DOHH2 (cell line): ENCODE results near the gene NEK3.
"Not testable (repeated sequence)": the region's sequence is repeated elsewhere in the genome, so short reads cannot be mapped to it uniquely, and the experiment has no call there.

Experiments
- H3F3A ChIP-seq: fragments of 200-600 bp; sonication (generic), shearing (Covaris generic); 2 replicates; pipeline ENCODE4 v1.6.0; 2016; ENCODE audit warnings: antibody characterized with exemption, mild to moderate bottlenecking; ENCODE audit not compliant: control insufficient read depth, insufficient read depth
- H3K27ac ChIP-seq: fragments of 200-600 bp; sonication (generic); 2 replicates; pipeline ENCODE4 v1.5.1; 2014; ENCODE audit warnings: low read depth, mild to moderate bottlenecking, low read length, moderate library complexity
- H3K27me3 ChIP-seq: fragments of 200-600 bp; sonication (generic); 2 replicates; pipeline ENCODE4 v1.6.1; 2014; ENCODE audit warnings: mild to moderate bottlenecking, low read length, mixed read lengths; ENCODE audit not compliant: control insufficient read depth
- H3K36me3 ChIP-seq: fragments of 200-600 bp; sonication (generic); 2 replicates; pipeline ENCODE4 v1.6.1; 2014; ENCODE audit warnings: mild to moderate bottlenecking, low read length, moderate library complexity, mixed read lengths; ENCODE audit not compliant: control insufficient read depth
- H3K4me1 ChIP-seq: fragments of 200-600 bp; sonication (generic); 2 replicates; pipeline ENCODE4 v1.6.1; 2014; ENCODE audit warnings: mild to moderate bottlenecking, low read length, mixed read lengths; ENCODE audit not compliant: control insufficient read depth
- H3K4me2 ChIP-seq: fragments of 200-600 bp; sonication (generic); 2 replicates; pipeline ENCODE4 v1.6.0; 2014; ENCODE audit warnings: mild to moderate bottlenecking, low read length, moderate library complexity
- H3K4me3 ChIP-seq: fragments of 200-600 bp; sonication (generic); 2 replicates; pipeline ENCODE4 v1.5.1; 2014; ENCODE audit warnings: mild to moderate bottlenecking, low read length, mixed read lengths
- H3K79me2 ChIP-seq: fragments of 200-600 bp; sonication (generic); 2 replicates; pipeline ENCODE4 v1.6.1; 2014; ENCODE audit warnings: mild to moderate bottlenecking, low read length, mixed read lengths; ENCODE audit not compliant: control insufficient read depth
- H3K9me2 ChIP-seq: fragments of 200-600 bp; sonication (generic); replicated peaks from 2 replicates; pipeline ENCODE4 v1.6.1; 2014; ENCODE audit warnings: mild to moderate bottlenecking, low read length, mixed read lengths; ENCODE audit not compliant: control insufficient read depth
- H3K9me3 ChIP-seq: fragments of 200-600 bp; sonication (generic); 2 replicates; pipeline ENCODE4 v1.6.1; 2014; ENCODE audit warnings: antibody characterized with exemption, low read length, mixed read lengths; ENCODE audit not compliant: control insufficient read depth, insufficient read depth
- H4K20me1 ChIP-seq: fragments of 200-600 bp; sonication (generic); 2 replicates; pipeline ENCODE4 v1.6.0; 2014; ENCODE audit warnings: low read depth, mild to moderate bottlenecking, antibody characterized with exemption, low read length, moderate library complexity; ENCODE audit not compliant: control insufficient read depth, insufficient read depth
- EZH2phosphoT487 ChIP-seq: fragments of 200-600 bp; sonication (generic); IDR thresholded peaks from 2 replicates; pipeline ENCODE4 v1.6.1; 2017; ENCODE audit warnings: borderline replicate concordance, mild to moderate bottlenecking, antibody characterized with exemption, low read length, moderate library complexity, mixed read lengths
- TF ChIP-seq, protein P1 (sequence below): fragments of 200-600 bp; sonication (generic); IDR thresholded peaks from one replicate; pipeline ENCODE4 v1.5.1; 2014; ENCODE audit warnings: antibody characterized with exemption, mild to moderate bottlenecking, low read depth, low read length; ENCODE audit not compliant: poor library complexity, severe bottlenecking

Gene NEK3

DNA sequence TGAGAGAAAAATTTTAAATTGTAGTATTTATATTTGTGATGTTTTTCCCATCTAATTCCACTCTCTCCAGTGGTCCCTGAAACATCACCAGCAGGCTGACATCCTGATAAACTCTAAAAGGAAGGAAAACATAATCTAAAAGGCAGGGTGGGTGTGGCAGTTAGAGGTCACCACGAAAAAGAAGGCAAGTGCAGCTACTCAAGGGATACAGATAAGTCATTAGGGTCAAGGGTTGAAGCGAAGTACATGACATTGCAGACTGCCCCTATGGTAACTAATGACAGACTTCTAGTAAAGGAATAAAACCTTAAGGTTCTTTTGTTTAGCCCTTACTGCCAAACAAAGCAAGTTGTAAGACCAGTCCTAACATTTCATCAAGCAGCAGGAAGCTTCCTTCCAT lies 6.0 kb upstream of the NEK3 start:
- no peak for TF ChIP-seq EZH2phosphoT487
- TF ChIP-seq, protein P1, sequence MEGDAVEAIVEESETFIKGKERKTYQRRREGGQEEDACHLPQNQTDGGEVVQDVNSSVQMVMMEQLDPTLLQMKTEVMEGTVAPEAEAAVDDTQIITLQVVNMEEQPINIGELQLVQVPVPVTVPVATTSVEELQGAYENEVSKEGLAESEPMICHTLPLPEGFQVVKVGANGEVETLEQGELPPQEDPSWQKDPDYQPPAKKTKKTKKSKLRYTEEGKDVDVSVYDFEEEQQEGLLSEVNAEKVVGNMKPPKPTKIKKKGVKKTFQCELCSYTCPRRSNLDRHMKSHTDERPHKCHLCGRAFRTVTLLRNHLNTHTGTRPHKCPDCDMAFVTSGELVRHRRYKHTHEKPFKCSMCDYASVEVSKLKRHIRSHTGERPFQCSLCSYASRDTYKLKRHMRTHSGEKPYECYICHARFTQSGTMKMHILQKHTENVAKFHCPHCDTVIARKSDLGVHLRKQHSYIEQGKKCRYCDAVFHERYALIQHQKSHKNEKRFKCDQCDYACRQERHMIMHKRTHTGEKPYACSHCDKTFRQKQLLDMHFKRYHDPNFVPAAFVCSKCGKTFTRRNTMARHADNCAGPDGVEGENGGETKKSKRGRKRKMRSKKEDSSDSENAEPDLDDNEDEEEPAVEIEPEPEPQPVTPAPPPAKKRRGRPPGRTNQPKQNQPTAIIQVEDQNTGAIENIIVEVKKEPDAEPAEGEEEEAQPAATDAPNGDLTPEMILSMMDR = no peak
- Histone ChIP-seq H3K27ac (no peak overlapping the region), H3K27me3 (peaks cover 3% of the 10 kb centered on the region; the same call in 1 of the 2 replicates), H3F3A (no peaks in the 10 kb centered on the region), H3K4me3 (no peak overlapping the region), H4K20me1 (no peaks in the 10 kb centered on the region), H3K4me1 (no peaks in the 10 kb centered on the region), H3K36me3 (peaks cover 8% of the 10 kb centered on the region), H3K9me2 (no peaks in the 10 kb centered on the region), H3K4me2 (no peak overlapping the region), H3K79me2 (no peaks in the 10 kb centered on the region), H3K9me3 (no peaks in the 10 kb centered on the region)

DNA sequence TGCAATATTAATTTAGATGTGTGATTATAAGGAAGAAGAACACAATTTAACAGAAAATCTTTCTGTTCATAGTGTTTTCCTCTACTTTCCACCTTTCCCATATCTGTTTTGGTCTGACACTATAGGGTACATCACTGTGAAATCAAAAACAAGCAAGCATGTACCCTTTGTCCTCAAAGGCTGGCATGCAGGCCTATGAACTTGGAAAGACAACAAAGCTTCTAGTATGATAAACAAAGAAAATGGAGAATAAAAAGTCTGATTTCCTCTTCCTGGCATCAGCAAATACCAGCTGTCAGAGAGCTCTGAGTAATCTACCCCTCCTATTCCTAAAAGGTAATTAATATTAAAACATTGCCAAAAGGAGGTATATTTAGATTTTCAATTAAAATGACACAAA lies 5.6 kb upstream of the NEK3 start:
- no peak overlapping the region for H3K27ac ChIP-seq
- TF ChIP-seq, protein P1 = no peak
- TF ChIP-seq EZH2phosphoT487 = no peak
- H3K4me2 ChIP-seq = no peak overlapping the region
- no peaks in the 10 kb centered on the region for H3K4me1 ChIP-seq
- H3K79me2 ChIP-seq = no peaks in the 10 kb centered on the region
- no peaks in the 10 kb centered on the region for H3K9me3 ChIP-seq
- no peaks in the 10 kb centered on the region for H3F3A ChIP-seq
- no peaks in the 10 kb centered on the region for H3K9me2 ChIP-seq
- H3K36me3 ChIP-seq = peaks cover 6% of the 10 kb centered on the region
- peaks cover 5% of the 10 kb centered on the region for H3K27me3 ChIP-seq
- H4K20me1 ChIP-seq = no peaks in the 10 kb centered on the region
- H3K4me3 ChIP-seq = no peak overlapping the region

DNA sequence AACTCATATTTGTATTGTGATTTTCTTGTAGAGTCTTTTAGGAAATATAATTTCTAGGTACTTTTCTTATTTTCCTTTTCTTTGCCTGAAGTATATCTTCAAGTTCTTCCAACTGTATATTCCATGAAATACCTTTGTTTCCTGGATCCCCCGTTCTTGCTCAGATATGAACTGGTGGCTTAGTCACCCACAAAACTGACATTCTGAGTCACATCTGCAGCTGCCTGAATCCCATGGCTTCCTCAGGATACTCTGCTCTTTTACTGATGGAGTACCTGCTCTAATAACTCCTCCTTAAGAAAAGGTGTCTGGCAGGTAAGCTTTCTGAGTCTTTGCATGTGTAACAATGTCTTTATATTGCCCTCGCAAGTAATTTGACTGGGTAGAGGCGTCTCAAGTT lies 4.5 kb upstream of the NEK3 start:
- H3K79me2 ChIP-seq, H3K4me3 ChIP-seq, H3K9me3 ChIP-seq, H3K4me2 ChIP-seq, H3K4me1 ChIP-seq, H3K36me3 ChIP-seq, H4K20me1 ChIP-seq, H3K9me2 ChIP-seq, H3F3A ChIP-seq, H3K27ac ChIP-seq: not testable (repeated sequence)
- peaks cover 16% of the 10 kb centered on the region for H3K27me3 ChIP-seq

DNA sequence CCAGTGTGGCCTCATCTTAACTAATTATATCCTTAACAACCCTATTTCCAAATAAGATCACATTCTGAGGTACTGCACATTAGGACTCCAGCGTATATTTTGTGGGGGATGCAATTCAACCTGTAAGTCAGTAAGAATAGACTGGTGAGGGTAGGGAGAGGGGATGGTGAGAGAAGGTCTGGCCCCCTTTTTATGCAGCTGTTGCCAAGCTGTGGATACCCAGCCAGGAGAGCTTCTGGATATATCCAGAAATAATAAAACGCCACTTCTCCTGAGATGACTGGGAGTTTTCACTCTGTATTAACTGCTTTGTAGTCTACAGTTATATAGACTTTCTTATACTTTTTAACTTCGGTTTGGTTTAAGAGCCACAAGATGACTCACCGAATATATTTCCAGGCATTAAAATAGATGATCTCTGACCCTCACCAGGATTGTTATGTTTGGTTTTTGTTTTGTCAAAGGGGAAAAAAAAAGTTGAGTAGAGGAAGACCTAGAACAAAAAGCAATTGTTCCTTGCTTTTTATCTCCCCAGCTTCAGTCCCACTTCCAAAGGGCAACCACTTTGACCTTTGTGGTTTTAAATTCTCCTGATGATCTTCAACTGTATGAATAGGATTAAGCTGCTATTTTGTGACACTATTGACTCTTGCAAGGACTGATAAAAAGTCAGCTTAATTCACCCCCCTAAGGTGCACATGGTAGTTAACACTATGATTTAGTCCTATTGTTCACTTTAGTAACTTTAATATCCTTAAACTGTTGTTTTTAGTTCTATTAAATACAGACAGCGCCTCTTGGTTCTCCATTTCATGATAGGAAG lies 3.1 kb upstream of the NEK3 start:
- no peak overlapping the region for H3K4me3 ChIP-seq
- H4K20me1 ChIP-seq = no peaks in the 10 kb centered on the region
- H3K9me2 ChIP-seq = no peaks in the 10 kb centered on the region
- no peak overlapping the region for H3K27ac ChIP-seq
- TF ChIP-seq EZH2phosphoT487 = no peak
- TF ChIP-seq, protein P1 = no peak
- no peaks in the 10 kb centered on the region for H3F3A ChIP-seq
- H3K9me3 ChIP-seq = no peaks in the 10 kb centered on the region
- H3K36me3 ChIP-seq = no peaks in the 10 kb centered on the region
- H3K4me1 ChIP-seq = peaks cover 15% of the 10 kb centered on the region
- H3K4me2 ChIP-seq = no peak overlapping the region
- peaks cover 24% of the 10 kb centered on the region for H3K27me3 ChIP-seq
- H3K79me2 ChIP-seq = no peaks in the 10 kb centered on the region
